ENCODE results near the gene TCEANC2. TPM values are rescaled to one million over a fixed set of nuclear protein-coding genes. Genes with fewer than 3 reads are reported as not detected.

TCEANC2 gene
- polyA plus RNA-seq, 3 donors: 7.8 to 9.1 (median 8.5) TPM

Other genes with a start within 250 kb of the TCEANC2 start
- gene NDC1, start 215.3 kb upstream of the TCEANC2 start, polyA plus RNA-seq (ENCODE audit: insufficient read length in 3 of 3): 10 to 100 TPM; 30.7 to 31.7 (median 31.7) TPM
- gene YIPF1, start 163.8 kb upstream of the TCEANC2 start, polyA plus RNA-seq (ENCODE audit: insufficient read length in 3 of 3): 10 to 100 TPM; 38.1 to 40.9 (median 40.0) TPM
- gene DIO1, start 159.4 kb upstream of the TCEANC2 start, polyA plus RNA-seq (ENCODE audit: insufficient read length in 3 of 3): 10 to 100 TPM in 1 of 3 donors, 1 to 10 TPM in 2; 5.6 to 12.2 (median 9.8) TPM
- gene IFT25, start 107.9 kb upstream of the TCEANC2 start, polyA plus RNA-seq (ENCODE audit: insufficient read length in 3 of 3): 10 to 100 TPM; 46.7 to 48.4 (median 47.4) TPM
- gene LRRC42, start 107.3 kb upstream of the TCEANC2 start, polyA plus RNA-seq (ENCODE audit: insufficient read length in 3 of 3): 10 to 100 TPM; 43.7 to 49.9 (median 46.9) TPM
- gene LDLRAD1, start 35.4 kb upstream of the TCEANC2 start, polyA plus RNA-seq (ENCODE audit: insufficient read length in 3 of 3): not detected
- 100 to 1,000 TPM; 414 to 445 (median 423) TPM for gene TMEM59, start 404 bp upstream of the TCEANC2 start, polyA plus RNA-seq (ENCODE audit: insufficient read length in 3 of 3)
- gene CDCP2, start 99.4 kb downstream of the TCEANC2 start, polyA plus RNA-seq (ENCODE audit: insufficient read length in 3 of 3): not detected
- 1 to 10 TPM; 6.4 to 7.7 (median 6.5) TPM for gene CYB5RL, start 146.4 kb downstream of the TCEANC2 start, polyA plus RNA-seq (ENCODE audit: insufficient read length in 3 of 3)
- 10 to 100 TPM; 80.3 to 84.9 (median 81.4) TPM for gene MRPL37, start 146.6 kb downstream of the TCEANC2 start, polyA plus RNA-seq (ENCODE audit: insufficient read length in 3 of 3)